Left lung (tissue), 10 donors: ENCODE measurements around the gene XCL2. TPM values are rescaled to one million over a fixed set of nuclear protein-coding genes. Genes with fewer than 3 reads are reported as not detected.
"Not testable (repeated sequence)": the region's sequence is repeated elsewhere in the genome, so short reads cannot be mapped to it uniquely, and the experiment has no call there.

Experiments
- ATAC-seq: fragments of 200-7000 bp; cut with Tn5 transposase; one replicate; pipeline ENCODE4 v1.9.1; 2020; ENCODE audit warnings: moderate library complexity
- DNase-seq, 4 donors: peaks; one replicate each; pipeline ENCODE4 v3.0.0-alpha.2; 2013 to 2020
- H3K27ac ChIP-seq, 2 donors: fragments of 200-600 bp; sonication (generic) in 1 of 2; one replicate each; pipeline versions ENCODE4 v1.5.0 to v1.8.0; 2020 to 2021
- H3K27me3 ChIP-seq, 2 donors: fragments of 200-600 bp; sonication (generic) in 1 of 2; one replicate each; pipeline versions ENCODE4 v1.5.0 to v1.8.0; 2020 to 2021
- H3K36me3 ChIP-seq, 2 donors: fragments of 200-600 bp; sonication (generic) in 1 of 2; one replicate each; pipeline versions ENCODE4 v1.5.0 to v1.8.0; 2020 to 2021
- H3K4me1 ChIP-seq, 2 donors: fragments of 200-600 bp; one replicate each; pipeline ENCODE4 v1.8.0; 2021
- H3K4me3 ChIP-seq, 2 donors: fragments of 200-600 bp; sonication (generic) in 1 of 2; one replicate each; pipeline versions ENCODE4 v1.5.0 to v1.8.0; 2020 to 2021; ENCODE audit warnings: mild to moderate bottlenecking in 1 of 2
- H3K9me3 ChIP-seq, 2 donors: fragments of 200-600 bp; sonication (generic) in 1 of 2; one replicate each; pipeline versions ENCODE4 v1.5.0 to v1.8.0; 2020 to 2021
- CTCF ChIP-seq, 2 donors: fragments of 200-600 bp; sonication (generic) in 1 of 2; IDR thresholded peaks; one replicate each; pipeline versions ENCODE4 v1.5.0 to v1.8.0; 2021; ENCODE audit warnings: antibody characterized with exemption in 2 of 2
- intact Hi-C, 2 donors: fragments of 100-400 bp; cut with DNase I; formaldehyde crosslinking; loops; one replicate each; pipeline versions ENCODE4 v1.11.2 to v1.14.2; 2022
- polyA plus RNA-seq, 6 donors: library from polyadenylated mRNA; unstranded; fragments of 120-200 nt; gene quantifications; one replicate each; pipeline ENCODE4 v1.2.1, GENCODE V29; 2013; ENCODE audit not compliant: insufficient read length in 6 of 6
- total RNA-seq, 2 donors: library from RNA; stranded (reverse); fragmentation: NEBNext Ultra II Directional; extraction: Animal tissue kit (Norgen Biotek cat#: 25700); gene quantifications; one replicate each; pipeline ENCODE4 v1.2.1, GENCODE V29; 2021
- donor health status: DM: no; HTN: yes; CAD: no.
- donor health status: DM: no; HTN: no; CAD: no.

XCL2 gene
- total and polyA plus RNA-seq, 8 donors = 0.39 to 1.5 (median 0.89) TPM; not detected in 1

- no peak overlapping the region for H3K27ac ChIP-seq
- intact Hi-C loops = no loop called here
- DNase-seq = no peak
- H3K4me1 ChIP-seq = no peaks in the 10 kb centered on the region
- no peak overlapping the region for H3K4me3 ChIP-seq
- H3K27me3 ChIP-seq = no peaks in the 10 kb centered on the region
- H3K36me3 ChIP-seq = no peaks in the 10 kb centered on the region
- no peak for TF ChIP-seq CTCF (IDR thresholded peaks at IDR 0.05)
- no peaks in the 10 kb centered on the region for H3K9me3 ChIP-seq
- no peak for ATAC-seq
Observed at GRCh38 chr1:168585191-168585590, 41.4 kb upstream of the XCL2 start.

DNA sequence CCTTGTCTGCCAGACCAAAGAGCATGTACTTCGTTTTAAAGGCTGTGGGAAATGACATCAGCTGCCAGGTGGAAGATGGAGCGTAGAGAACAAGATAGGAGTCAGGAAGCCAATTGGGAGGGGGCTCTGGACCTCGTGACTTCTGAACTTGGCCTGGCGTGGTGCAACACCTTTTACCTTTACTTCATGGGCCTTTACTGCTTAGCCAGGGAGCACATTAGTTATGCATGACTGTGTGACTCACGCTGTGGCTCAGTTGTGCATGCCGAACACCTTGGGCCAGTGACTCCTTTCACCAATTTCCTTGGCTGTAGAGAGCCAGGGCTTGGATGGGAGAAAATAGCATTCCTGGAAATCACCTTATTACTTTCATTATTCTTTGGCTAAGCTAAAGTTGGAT, 39.8 kb upstream of the XCL2 start:
- Histone ChIP-seq H3K4me3 (no peak overlapping the region), H3K27me3 (no peaks in the 10 kb centered on the region), H3K36me3 (no peaks in the 10 kb centered on the region), H3K9me3 (no peaks in the 10 kb centered on the region), H3K4me1 (no peaks in the 10 kb centered on the region), H3K27ac (no peak overlapping the region)
- DNase-seq (no peak), ATAC-seq (no peak)
- TF ChIP-seq CTCF (IDR thresholded peaks at IDR 0.05) = no peak
- intact Hi-C loops = no loop called here

DNA sequence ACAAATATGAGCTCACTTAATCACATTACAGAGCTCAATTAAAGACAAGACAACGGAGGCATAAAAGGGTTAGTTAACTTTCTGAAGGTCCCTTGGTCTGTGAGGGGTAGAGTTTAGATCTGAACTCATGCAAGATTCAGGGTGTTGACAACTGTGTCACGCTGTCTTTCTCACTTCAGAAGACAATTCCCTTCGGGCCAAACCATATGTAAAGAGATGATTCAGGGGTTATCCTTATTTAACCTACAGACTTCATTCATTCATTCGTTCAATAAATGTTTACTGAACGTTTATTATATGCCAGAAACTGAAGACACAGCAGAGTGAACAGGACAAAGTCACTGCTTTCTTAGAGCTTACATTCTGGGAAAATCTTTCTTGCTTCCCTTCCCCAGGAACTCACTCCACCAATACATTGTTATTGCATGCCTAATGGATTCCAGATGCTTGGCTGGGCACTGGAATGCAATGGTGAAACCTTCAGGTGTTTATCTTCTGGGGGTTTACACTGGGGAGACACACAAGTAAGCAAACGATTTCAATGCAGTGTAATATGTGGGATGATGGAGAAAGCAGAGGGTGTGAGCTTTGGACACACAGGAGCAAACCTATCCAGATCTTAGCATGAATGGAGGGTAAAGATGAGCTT, 39.0 kb upstream of the XCL2 start:
- H3K27ac ChIP-seq = no peak overlapping the region
- no peaks in the 10 kb centered on the region for H3K36me3 ChIP-seq
- no peak for ATAC-seq
- H3K9me3 ChIP-seq = no peaks in the 10 kb centered on the region
- DNase-seq = no peak
- TF ChIP-seq CTCF (IDR thresholded peaks at IDR 0.05) = no peak
- H3K4me3 ChIP-seq = no peak overlapping the region
- no peaks in the 10 kb centered on the region for H3K27me3 ChIP-seq
- intact Hi-C loops = no loop called here
- no peaks in the 10 kb centered on the region for H3K4me1 ChIP-seq

- no peaks in the 10 kb centered on the region for H3K9me3 ChIP-seq
- no peaks in the 10 kb centered on the region for H3K4me1 ChIP-seq
- no peak overlapping the region for H3K4me3 ChIP-seq
- H3K36me3 ChIP-seq = no peaks in the 10 kb centered on the region
- intact Hi-C loops = no loop called here
- no peak overlapping the region for H3K27ac ChIP-seq
- no peak for ATAC-seq
- no peaks in the 10 kb centered on the region for H3K27me3 ChIP-seq
- no peak for DNase-seq
- no peak for TF ChIP-seq CTCF (IDR thresholded peaks at IDR 0.05)
Observed at GRCh38 chr1:168581817-168582572, 38.2 kb upstream of the XCL2 start.

DNA sequence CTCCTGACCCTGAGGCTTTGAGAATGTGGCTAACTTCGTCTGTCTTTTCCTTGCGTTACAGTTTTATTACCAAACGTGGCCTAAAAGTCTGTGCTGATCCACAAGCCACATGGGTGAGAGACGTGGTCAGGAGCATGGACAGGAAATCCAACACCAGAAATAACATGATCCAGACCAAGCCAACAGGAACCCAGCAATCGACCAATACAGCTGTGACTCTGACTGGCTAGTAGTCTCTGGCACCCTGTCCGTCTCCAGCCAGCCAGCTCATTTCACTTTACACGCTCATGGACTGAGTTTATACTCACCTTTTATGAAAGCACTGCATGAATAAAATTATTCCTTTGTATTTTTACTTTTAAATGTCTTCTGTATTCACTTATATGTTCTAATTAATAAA, 37.2 kb upstream of the XCL2 start:
- H3K27ac ChIP-seq, H3K27me3 ChIP-seq, ATAC-seq, H3K9me3 ChIP-seq, intact Hi-C loops, H3K4me1 ChIP-seq, DNase-seq, H3K36me3 ChIP-seq, H3K4me3 ChIP-seq: not testable (repeated sequence)

DNA sequence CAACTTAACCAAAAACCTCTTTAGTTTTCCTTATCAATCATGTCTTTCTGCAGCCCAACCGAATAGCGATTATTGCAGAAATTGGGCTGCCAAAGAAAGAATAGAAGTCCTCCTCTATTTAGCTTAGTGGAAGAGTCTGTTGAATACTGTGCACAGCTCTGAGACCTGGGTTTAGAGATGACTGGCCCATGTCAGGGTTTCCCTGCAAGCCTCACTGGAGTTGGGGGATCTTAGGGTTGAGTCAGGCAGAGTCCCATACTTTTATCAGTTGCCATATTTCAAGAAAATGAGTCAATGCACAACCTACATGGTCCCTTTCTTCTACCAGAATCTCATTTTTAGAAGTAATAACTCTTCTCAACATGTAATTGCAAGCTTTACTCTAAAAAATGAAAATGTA, 36.5 kb upstream of the XCL2 start:
- DNase-seq, H3K4me1 ChIP-seq, H3K36me3 ChIP-seq, H3K4me3 ChIP-seq, H3K27me3 ChIP-seq, H3K27ac ChIP-seq, intact Hi-C loops, ATAC-seq, H3K9me3 ChIP-seq: not testable (repeated sequence)

DNA sequence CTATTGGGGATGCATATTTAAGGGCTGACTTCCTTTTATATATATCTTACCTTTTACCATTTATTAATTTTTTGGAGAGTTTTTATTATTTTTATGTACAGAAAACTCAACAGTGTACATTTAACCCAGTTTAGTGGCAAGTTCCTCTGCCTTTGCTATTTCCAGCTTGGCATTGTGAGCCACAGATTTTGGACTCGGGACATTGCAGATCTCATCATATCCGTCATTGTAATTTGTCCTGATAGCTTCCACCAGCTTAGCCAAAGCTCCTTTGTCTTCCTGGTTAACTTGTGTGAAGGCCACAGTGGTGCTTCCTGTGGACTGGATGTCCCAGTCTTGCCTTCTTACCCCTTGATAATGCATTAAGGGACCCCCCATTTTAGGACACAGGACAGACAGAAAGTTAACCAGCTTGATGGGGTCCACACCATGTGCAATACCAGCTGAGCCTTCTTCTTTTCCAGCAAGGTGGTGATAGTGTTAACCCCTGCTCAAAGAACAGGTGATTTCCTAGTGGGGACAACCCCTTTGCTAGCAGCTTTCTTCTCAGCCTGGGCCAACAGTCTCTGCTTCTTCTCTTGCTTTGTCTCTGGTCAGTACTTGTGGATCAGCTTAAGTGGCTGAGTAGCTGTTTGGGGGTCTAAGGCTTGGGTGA, 34.9 kb upstream of the XCL2 start:
- intact Hi-C loops = loop anchor here in 1 of 2 donors (10.0 kb wide), 1 partner anchor 234 kb away; no protein-coding TSS in a partner anchor
- not testable (repeated sequence) for H3K4me1 ChIP-seq, ATAC-seq, H3K27ac ChIP-seq, H3K27me3 ChIP-seq, H3K4me3 ChIP-seq, DNase-seq, H3K36me3 ChIP-seq, H3K9me3 ChIP-seq

DNA sequence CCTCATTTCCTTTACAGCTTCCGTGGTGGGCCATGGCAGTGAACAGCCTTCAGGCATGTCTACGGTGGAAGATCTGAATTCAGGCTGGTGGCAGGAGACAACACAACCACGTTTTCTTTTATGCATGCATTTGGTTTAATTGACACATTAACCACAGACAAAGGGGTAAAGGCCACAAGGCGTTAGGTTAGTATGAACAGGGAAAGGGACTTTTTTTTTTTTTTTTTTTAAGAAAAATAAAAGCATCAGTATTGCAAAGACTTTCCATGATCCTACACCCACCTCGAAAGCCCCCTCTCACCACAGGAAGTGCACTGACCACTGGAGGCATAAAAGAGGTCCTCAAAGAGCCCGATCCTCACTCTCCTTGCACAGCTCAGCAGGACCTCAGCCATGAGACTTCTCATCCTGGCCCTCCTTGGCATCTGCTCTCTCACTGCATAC, 32.5 kb upstream of the XCL2 start, which contains the start of gene XCL1:
Gene XCL1 (plus strand): TSS at position 361 of the 444 bp plus-strand sequence. CDS start 33 bp downstream, at position 394.
- not testable (repeated sequence) for H3K27me3 ChIP-seq, DNase-seq, H3K27ac ChIP-seq, H3K36me3 ChIP-seq, H3K4me1 ChIP-seq, H3K4me3 ChIP-seq, ATAC-seq, H3K9me3 ChIP-seq
- intact Hi-C loops = loop anchor here in 1 of 2 donors (10.0 kb wide), 1 partner anchor 231 kb away; no protein-coding TSS in a partner anchor
